ENCODE results near the gene SSRP1.

DNA sequence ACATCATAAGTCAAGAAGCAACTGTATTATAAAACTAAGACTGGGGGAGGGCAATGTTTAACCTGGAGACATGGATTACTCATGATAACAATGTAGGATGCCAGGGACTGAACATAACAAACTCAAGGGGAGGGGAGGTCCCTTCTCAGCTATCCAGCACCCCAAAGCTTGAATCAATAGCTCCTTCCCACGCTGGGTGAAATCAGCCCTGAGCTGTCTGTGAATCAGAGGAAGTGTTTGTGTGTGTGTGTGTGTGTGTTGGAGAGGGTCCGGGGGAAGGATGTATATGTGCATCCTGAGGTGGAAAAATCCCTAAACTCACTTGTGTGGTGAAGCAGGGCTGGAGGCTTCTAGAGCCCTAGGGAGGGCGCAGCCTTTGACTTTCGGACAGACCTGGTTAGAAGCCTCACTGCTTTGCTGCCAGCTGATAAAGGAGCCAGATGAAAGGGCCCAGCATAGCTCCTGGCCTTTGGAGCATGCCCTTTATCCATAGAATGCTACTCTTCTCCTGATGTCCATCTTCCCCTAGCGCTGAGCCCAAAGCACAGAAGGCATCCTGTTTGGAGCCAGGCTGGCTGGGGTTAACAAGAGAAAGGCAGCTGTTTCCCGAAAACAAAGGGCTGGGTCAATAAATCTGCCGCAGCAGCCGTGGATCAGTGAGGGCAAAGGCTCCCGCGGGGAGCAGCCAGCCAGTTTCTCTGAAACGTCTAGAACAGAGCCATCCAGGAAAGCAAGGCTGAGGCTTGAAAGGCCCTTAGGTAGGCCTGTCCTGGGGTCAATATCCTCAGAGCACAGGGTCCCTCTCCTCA, 46.7 kb downstream of the SSRP1 start:
- TF ChIP-seq, protein P1, sequence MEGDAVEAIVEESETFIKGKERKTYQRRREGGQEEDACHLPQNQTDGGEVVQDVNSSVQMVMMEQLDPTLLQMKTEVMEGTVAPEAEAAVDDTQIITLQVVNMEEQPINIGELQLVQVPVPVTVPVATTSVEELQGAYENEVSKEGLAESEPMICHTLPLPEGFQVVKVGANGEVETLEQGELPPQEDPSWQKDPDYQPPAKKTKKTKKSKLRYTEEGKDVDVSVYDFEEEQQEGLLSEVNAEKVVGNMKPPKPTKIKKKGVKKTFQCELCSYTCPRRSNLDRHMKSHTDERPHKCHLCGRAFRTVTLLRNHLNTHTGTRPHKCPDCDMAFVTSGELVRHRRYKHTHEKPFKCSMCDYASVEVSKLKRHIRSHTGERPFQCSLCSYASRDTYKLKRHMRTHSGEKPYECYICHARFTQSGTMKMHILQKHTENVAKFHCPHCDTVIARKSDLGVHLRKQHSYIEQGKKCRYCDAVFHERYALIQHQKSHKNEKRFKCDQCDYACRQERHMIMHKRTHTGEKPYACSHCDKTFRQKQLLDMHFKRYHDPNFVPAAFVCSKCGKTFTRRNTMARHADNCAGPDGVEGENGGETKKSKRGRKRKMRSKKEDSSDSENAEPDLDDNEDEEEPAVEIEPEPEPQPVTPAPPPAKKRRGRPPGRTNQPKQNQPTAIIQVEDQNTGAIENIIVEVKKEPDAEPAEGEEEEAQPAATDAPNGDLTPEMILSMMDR (IDR thresholded peaks at IDR 0.05; ENCODE audit: low read depth, low read length, poor library complexity, severe bottlenecking): no peak
- TF ChIP-seq EZH2phosphoT487 (IDR thresholded peaks at IDR 0.05; ENCODE audit: borderline replicate concordance, low read length): no peak

Data from DOHH2 (cell line).